PC-3 (cell line): ENCODE results near the gene KRT12. TPM values are rescaled to one million over a fixed set of nuclear protein-coding genes. Genes with fewer than 3 reads are reported as not detected.
"Not testable (repeated sequence)": the region's sequence is repeated elsewhere in the genome, so short reads cannot be mapped to it uniquely, and the experiment has no call there.

Experiments
- ATAC-seq: fragments of 200-7000 bp; cut with Tn5 transposase; 2 replicates; pipeline ENCODE4 v1.9.1; 2020; ENCODE audit warnings: mild to moderate bottlenecking, moderate library complexity
- BruUV-seq: library from RNA; stranded (reverse); fragments of 400-500 nt; replicated peaks from 2 replicates; lab custom pipeline; 2021; lab: Mats Ljungman, UMichigan
- CTCF ChIA-PET: fragments of 300-600 bp; sonication (Branson Sonifier 250); formaldehyde crosslinking; loops from one replicate; lab custom pipeline; 2022; ENCODE audit warnings: antibody characterized with exemption; lab: Charles Lee
- POLR2A ChIA-PET: fragments of 300-600 bp; sonication (Branson Sonifier 250); formaldehyde crosslinking; loops from one replicate; lab custom pipeline; 2022; ENCODE audit warnings: antibody characterized with exemption; ENCODE audit not compliant: unreplicated experiment; lab: Charles Lee
- DNase-seq: peaks from one replicate; pipeline ENCODE4 v3.0.0-alpha.2; 2015
- H2AFZ ChIP-seq: fragments of 300-600 bp; sonication (generic); 2 replicates; pipeline ENCODE4 v1.6.0; 2016; ENCODE audit warnings: antibody characterized with exemption, low read length
- H3F3A ChIP-seq: fragments of 300-600 bp; sonication (generic); one replicate; pipeline ENCODE4 v1.6.0; 2017; ENCODE audit warnings: antibody characterized with exemption, low read length, control low read depth, mild to moderate bottlenecking; ENCODE audit not compliant: unreplicated experiment
- H3K27ac ChIP-seq: fragments of 300-600 bp; sonication (generic); 2 replicates; pipeline ENCODE4 v1.5.1; 2016; ENCODE audit warnings: mild to moderate bottlenecking, low read length
- H3K27me3 ChIP-seq: fragments of 300-600 bp; sonication (generic); 2 replicates; pipeline ENCODE4 v1.6.1; 2016; ENCODE audit warnings: low read length, mixed read lengths
- H3K36me3 ChIP-seq: fragments of 300-600 bp; sonication (generic); 2 replicates; pipeline ENCODE4 v1.6.1; 2016; ENCODE audit warnings: low read depth, mixed run types, low read length, mixed read lengths
- H3K4me1 ChIP-seq: fragments of 300-600 bp; sonication (generic); 2 replicates; pipeline ENCODE4 v1.5.1; 2016; ENCODE audit warnings: low read length; ENCODE audit not compliant: insufficient read depth
- H3K4me2 ChIP-seq: fragments of 300-600 bp; sonication (generic); 2 replicates; pipeline ENCODE4 v1.6.0; 2016; ENCODE audit warnings: low read length
- H3K4me3 ChIP-seq: fragments of 300-600 bp; sonication (generic); 2 replicates; pipeline ENCODE4 v1.5.1; 2016; ENCODE audit warnings: mild to moderate bottlenecking, low read length, mixed read lengths
- H3K79me2 ChIP-seq: fragments of 300-600 bp; sonication (generic); 2 replicates; pipeline ENCODE4 v1.6.1; 2017; ENCODE audit warnings: low read length, mixed read lengths
- H3K9ac ChIP-seq: fragments of 300-600 bp; sonication (generic); 2 replicates; pipeline ENCODE4 v1.6.0; 2016; ENCODE audit warnings: mild to moderate bottlenecking, low read length
- H3K9me2 ChIP-seq: fragments of 300-600 bp; sonication (generic); replicated peaks from 2 replicates; pipeline ENCODE4 v1.6.1; 2016; ENCODE audit warnings: mixed run types, low read length, mixed read lengths
- H3K9me3 ChIP-seq: fragments of 300-600 bp; sonication (generic); 2 replicates; pipeline ENCODE4 v1.6.1; 2016; ENCODE audit warnings: low read length, mixed read lengths
- H4K20me1 ChIP-seq: fragments of 300-600 bp; sonication (generic); 2 replicates; pipeline ENCODE4 v1.6.1; 2016; ENCODE audit warnings: low read length, mixed read lengths
- EZH2 ChIP-seq: fragments of 300-600 bp; sonication (generic); IDR thresholded peaks from one replicate; pipeline ENCODE4 v1.6.1; 2017; ENCODE audit warnings: antibody characterized with exemption, mild to moderate bottlenecking, low read length; ENCODE audit not compliant: unreplicated experiment
- EZH2phosphoT487 ChIP-seq: fragments of 300-600 bp; sonication (generic); IDR thresholded peaks from 2 replicates; pipeline ENCODE4 v1.6.1; 2018; ENCODE audit warnings: mild to moderate bottlenecking, antibody characterized with exemption, low read length, borderline replicate concordance
- intact Hi-C: fragments of 100-400 bp; cut with micrococcal nuclease; formaldehyde crosslinking; loops from 2 replicates; pipeline ENCODE4 v1.9.0; 2023
- total RNA-seq: library from RNA; depleted of rRNA; stranded (reverse); fragments of >200 nt; gene quantifications from 2 replicates; pipeline ENCODE4 v1.2.3, GENCODE V29; 2014
- TF ChIP-seq, protein P1 (sequence below): fragments of 300-600 bp; sonication (generic); conservative IDR thresholded peaks from 2 replicates; pipeline ENCODE4 v1.5.1; 2017; ENCODE audit warnings: antibody characterized with exemption, low read depth, mild to moderate bottlenecking, low read length

The KRT12 gene
- total RNA-seq, 1 experiment from 2014 or later: not detected

DNA sequence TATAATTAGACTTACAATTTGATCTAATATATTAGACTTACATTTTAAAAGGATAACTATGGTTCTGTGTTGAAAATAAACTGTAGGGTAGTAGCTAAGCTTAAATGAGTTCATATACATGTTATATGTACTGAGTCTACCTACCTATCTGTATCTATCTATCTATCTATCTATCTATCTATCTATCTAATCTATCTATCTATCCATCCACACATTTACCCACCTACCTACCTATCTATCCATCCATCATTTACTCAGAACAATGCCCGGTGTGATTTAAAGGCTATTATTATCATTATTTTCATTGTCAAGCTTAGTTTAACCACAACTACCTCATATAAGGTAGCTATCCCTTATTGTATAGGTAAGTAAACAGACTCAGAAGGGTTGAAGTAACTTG, 51.6 kb downstream of the KRT12 start:
- TF ChIP-seq, protein P1, sequence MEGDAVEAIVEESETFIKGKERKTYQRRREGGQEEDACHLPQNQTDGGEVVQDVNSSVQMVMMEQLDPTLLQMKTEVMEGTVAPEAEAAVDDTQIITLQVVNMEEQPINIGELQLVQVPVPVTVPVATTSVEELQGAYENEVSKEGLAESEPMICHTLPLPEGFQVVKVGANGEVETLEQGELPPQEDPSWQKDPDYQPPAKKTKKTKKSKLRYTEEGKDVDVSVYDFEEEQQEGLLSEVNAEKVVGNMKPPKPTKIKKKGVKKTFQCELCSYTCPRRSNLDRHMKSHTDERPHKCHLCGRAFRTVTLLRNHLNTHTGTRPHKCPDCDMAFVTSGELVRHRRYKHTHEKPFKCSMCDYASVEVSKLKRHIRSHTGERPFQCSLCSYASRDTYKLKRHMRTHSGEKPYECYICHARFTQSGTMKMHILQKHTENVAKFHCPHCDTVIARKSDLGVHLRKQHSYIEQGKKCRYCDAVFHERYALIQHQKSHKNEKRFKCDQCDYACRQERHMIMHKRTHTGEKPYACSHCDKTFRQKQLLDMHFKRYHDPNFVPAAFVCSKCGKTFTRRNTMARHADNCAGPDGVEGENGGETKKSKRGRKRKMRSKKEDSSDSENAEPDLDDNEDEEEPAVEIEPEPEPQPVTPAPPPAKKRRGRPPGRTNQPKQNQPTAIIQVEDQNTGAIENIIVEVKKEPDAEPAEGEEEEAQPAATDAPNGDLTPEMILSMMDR: no peak
- TF ChIP-seq EZH2 (no peak), EZH2phosphoT487 (no peak)
- Histone ChIP-seq H3K4me2 (no peak overlapping the region), H3K79me2 (peaks cover 23% of the 10 kb centered on the region), H3F3A (peaks cover 7% of the 10 kb centered on the region), H3K27me3 (no peaks in the 10 kb centered on the region), H3K9me2 (no peaks in the 10 kb centered on the region), H3K9me3 (no peaks in the 10 kb centered on the region), H4K20me1 (no peaks in the 10 kb centered on the region), H3K36me3 (no peaks in the 10 kb centered on the region), H3K4me3 (no peak overlapping the region), H3K9ac (no peak overlapping the region), H2AFZ (no peak overlapping the region), H3K27ac (no peak overlapping the region), H3K4me1 (peaks cover 24% of the 10 kb centered on the region)
- ChIA-PET POLR2A (no interaction called here), CTCF (no interaction called here)
- ATAC-seq (no peak), DNase-seq (no peak)
- intact Hi-C loops: no loop called here
- BruUV-seq: no TSS peak

DNA sequence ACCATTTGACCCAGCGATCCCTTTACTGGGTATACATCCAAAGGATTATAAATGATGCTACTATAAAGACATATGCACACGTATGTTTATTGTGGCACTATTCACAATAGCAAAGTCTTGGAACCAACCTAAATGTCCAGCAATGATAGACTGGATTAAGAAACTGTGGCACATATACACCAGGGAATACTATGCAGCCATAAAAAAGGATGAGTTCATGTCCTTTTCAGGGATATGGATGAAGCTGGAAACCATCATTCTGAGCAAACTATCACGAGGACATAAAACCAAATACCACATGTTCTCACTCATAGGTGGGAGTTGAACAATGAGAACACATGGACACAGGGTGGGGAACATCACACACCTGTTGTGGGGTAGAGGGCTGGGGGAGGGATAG, 52.4 kb downstream of the KRT12 start:
- H3K9ac ChIP-seq, H3F3A ChIP-seq, H3K27me3 ChIP-seq, H3K36me3 ChIP-seq, H3K4me2 ChIP-seq, H3K9me3 ChIP-seq, ATAC-seq, H3K27ac ChIP-seq, intact Hi-C loops, CTCF ChIA-PET, H3K9me2 ChIP-seq, H3K4me3 ChIP-seq, H4K20me1 ChIP-seq, H2AFZ ChIP-seq, POLR2A ChIA-PET, BruUV-seq, DNase-seq: not testable (repeated sequence)
- Histone ChIP-seq H3K4me1 (peaks cover 31% of the 10 kb centered on the region), H3K79me2 (peaks cover 16% of the 10 kb centered on the region)

DNA sequence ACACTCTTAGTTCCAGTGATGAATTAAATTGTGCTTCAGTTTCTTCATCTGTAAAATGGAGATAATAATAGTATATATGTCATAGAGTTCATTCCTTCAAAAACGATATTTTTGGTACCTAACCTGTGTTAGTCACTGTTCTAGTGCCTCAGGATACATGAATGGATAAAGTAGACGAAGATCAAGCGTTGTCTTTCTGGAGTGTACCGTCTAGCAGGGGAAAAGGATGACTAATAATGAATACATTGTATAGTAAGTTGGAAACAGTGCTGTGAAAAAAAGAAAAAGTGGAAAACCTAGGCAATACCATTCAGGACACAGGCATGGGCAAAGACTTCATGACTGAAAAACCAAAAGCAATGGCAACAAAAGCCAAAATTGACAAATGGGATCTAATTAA, 53.2 kb downstream of the KRT12 start:
- BruUV-seq: no TSS peak
- ATAC-seq (peak; percentile 86), DNase-seq (peak; percentile 83)
- Histone ChIP-seq H3K36me3 (no peaks in the 10 kb centered on the region), H4K20me1 (no peaks in the 10 kb centered on the region), H3K9ac (no peak overlapping the region), H3K4me2 (no peak overlapping the region), H3K79me2 (peaks cover 10% of the 10 kb centered on the region), H3K4me3 (no peak overlapping the region), H3F3A (peaks cover 7% of the 10 kb centered on the region), H3K27ac (peak overlapping the region; percentile 30), H3K27me3 (no peaks in the 10 kb centered on the region), H3K9me3 (no peaks in the 10 kb centered on the region), H2AFZ (no peak overlapping the region), H3K9me2 (no peaks in the 10 kb centered on the region), H3K4me1 (peaks cover 34% of the 10 kb centered on the region)
- intact Hi-C loops: no loop called here
- CTCF ChIA-PET: no interaction called here
- TF ChIP-seq EZH2phosphoT487 (no peak), EZH2 (no peak)
- TF ChIP-seq, protein P1: no peak
- POLR2A ChIA-PET: no interaction called here
